Measurements from ENCODE around the gene MYO1G. TPM values are rescaled to one million over a fixed set of nuclear protein-coding genes. Genes with fewer than 3 reads are reported as not detected.

Gene MYO1G
- total RNA-seq, 2 experiments from 2014 or later = 155 to 157 TPM

GRCh38 chr7:45001826-45002225 lies 23.0 kb upstream of the MYO1G start:
- Mint-ChIP-seq H3K4me1 (ENCODE audit: low read depth) (peaks cover 52% of the 10 kb centered on the region), H3K27me3 (no peaks in the 10 kb centered on the region), H3K36me3 (ENCODE audit: low read depth) (peaks cover 13% of the 10 kb centered on the region), H3K4me3 (peak overlapping the region; percentile 2), H3K9me3 (no peaks in the 10 kb centered on the region), H3K27ac (peak overlapping the region; percentile 89)
- Histone ChIP-seq H3K4me1 (ENCODE audit: insufficient read depth, low read length) (peaks cover 56% of the 10 kb centered on the region), H3K36me3 (ENCODE audit: insufficient read depth, low read length) (peaks cover 11% of the 10 kb centered on the region), H3K27ac (ENCODE audit: low read depth in 1 of 2, low read length in 2 of 2) (peak overlapping the region in 1 of 2 donors; percentile 87), H3K27me3 (ENCODE audit: control insufficient read depth in 1 of 2, insufficient read depth in 2 of 2, low read length in 2 of 2) (no peaks in the 10 kb centered on the region), H3K9me3 (ENCODE audit: control insufficient read depth in 1 of 2, insufficient read depth in 1 of 2, low read length in 2 of 2) (no peaks in the 10 kb centered on the region), H3K4me3 (ENCODE audit: low read length) (no peak overlapping the region)
- CTCF ChIA-PET = interaction anchor here (0.9 to 7.6 kb wide), 16 partner anchors 12 to 145 kb away, joined by 3 to 62 read pairs (median 4); partner anchors contain the start of genes MYO1G and TBRG4
- TF ChIP-seq CTCF (IDR thresholded peaks at IDR 0.05) = no peak
- DNase-seq (no peak), ATAC-seq (ENCODE audit: poor library complexity) (no peak)
- POLR2A ChIA-PET = interaction anchor here (0.6 to 10.2 kb wide), 21 partner anchors 9 to 512 kb away, joined by 3 to 367 read pairs (median 9); partner anchors contain the start of genes MYO1G, NUDCD3, OGDH and PURB
- intact Hi-C loops (cut with DNase I, micrococcal nuclease) = loop anchor here (1.0 to 5.0 kb wide), 6 partner anchors 16 to 155 kb away; partner anchors contain the start of genes H2AZ2 (in 1 of the 2), MYO1G (in 1 of the 2) and TBRG4 (in 1 of the 2)

GRCh38 chr7:45001138-45001694 lies 22.4 kb upstream of the MYO1G start:
- DNase-seq = peak; percentile 29 to 89 (median 66)
- Histone ChIP-seq H3K36me3 (ENCODE audit: insufficient read depth, low read length) (peaks cover 11% of the 10 kb centered on the region), H3K27me3 (ENCODE audit: control insufficient read depth in 1 of 2, insufficient read depth in 2 of 2, low read length in 2 of 2) (no peaks in the 10 kb centered on the region), H3K27ac (ENCODE audit: low read depth in 1 of 2, low read length in 2 of 2) (peak overlapping the region in 1 of 2 donors; percentile 87), H3K4me3 (ENCODE audit: low read length) (peak overlapping the region; percentile 78), H3K4me1 (ENCODE audit: insufficient read depth, low read length) (peaks cover 58% of the 10 kb centered on the region), H3K9me3 (ENCODE audit: control insufficient read depth in 1 of 2, insufficient read depth in 1 of 2, low read length in 2 of 2) (no peaks in the 10 kb centered on the region)
- CTCF ChIA-PET = interaction anchor here (0.9 to 7.6 kb wide), 17 partner anchors 13 to 144 kb away, joined by 3 to 62 read pairs (median 5); partner anchors contain the start of genes MYO1G and TBRG4
- ATAC-seq (ENCODE audit: poor library complexity) = peak; percentile 59
- POLR2A ChIA-PET = interaction anchor here (0.8 to 10.2 kb wide), 22 partner anchors 10 to 511 kb away, joined by 3 to 367 read pairs (median 9); partner anchors contain the start of genes MYO1G, NUDCD3, OGDH and PURB
- Mint-ChIP-seq H3K27me3 (no peaks in the 10 kb centered on the region), H3K9me3 (no peaks in the 10 kb centered on the region), H3K4me1 (ENCODE audit: low read depth) (peaks cover 49% of the 10 kb centered on the region), H3K4me3 (peak overlapping the region; percentile 87), H3K36me3 (ENCODE audit: low read depth) (peaks cover 13% of the 10 kb centered on the region), H3K27ac (peak overlapping the region; percentile 89)
- intact Hi-C loops (cut with DNase I, micrococcal nuclease) = loop anchor here (1.0 to 5.0 kb wide), 5 partner anchors 15 to 154 kb away; partner anchors contain the start of genes H2AZ2 (in 1 of the 2), MYO1G (in 1 of the 2) and TBRG4 (in 1 of the 2)
- TF ChIP-seq CTCF (IDR thresholded peaks at IDR 0.05) = no peak

GRCh38 chr7:45000093-45001032 lies 21.5 kb upstream of the MYO1G start, which contains the start of gene CCM2:
TSS of gene CCM2 (plus strand) at chr7:45000201. CDS start at chr7:45000334, 133 bp downstream.
- intact Hi-C loops (cut with DNase I, micrococcal nuclease) = loop anchor here (1.0 to 5.0 kb wide), 6 partner anchors 14 to 153 kb away; partner anchors contain the start of genes TBRG4 (in 2 of the 2), H2AZ2 (in 1 of the 2) and MYO1G (in 1 of the 2)
- no peaks in the 10 kb centered on the region for H3K9me3 ChIP-seq (ENCODE audit: control insufficient read depth in 1 of 2, insufficient read depth in 1 of 2, low read length in 2 of 2)
- Mint-ChIP-seq H3K4me1 (ENCODE audit: low read depth) (peaks cover 49% of the 10 kb centered on the region), H3K36me3 (ENCODE audit: low read depth) (peaks cover 13% of the 10 kb centered on the region), H3K4me3 (peak within 1 kb of the TSS; percentile 99), H3K27ac (peak within 1 kb of the TSS; percentile 99), H3K27me3 (no peaks in the 10 kb centered on the region), H3K9me3 (no peaks in the 10 kb centered on the region)
- ATAC-seq (ENCODE audit: poor library complexity) = no peak
- POLR2A ChIA-PET = interaction anchor here (0.8 to 10.2 kb wide), 24 partner anchors 11 to 510 kb away, joined by 3 to 367 read pairs (median 9); partner anchors contain the start of genes MYO1G, NUDCD3, OGDH and PURB
- DNase-seq = peak in 3 of 14 experiments; percentile 24 to 46 (median 43)
- peaks cover 11% of the 10 kb centered on the region for H3K36me3 ChIP-seq (ENCODE audit: insufficient read depth, low read length)
- no peaks in the 10 kb centered on the region for H3K27me3 ChIP-seq (ENCODE audit: control insufficient read depth in 1 of 2, insufficient read depth in 2 of 2, low read length in 2 of 2)
- H3K4me1 ChIP-seq (ENCODE audit: insufficient read depth, low read length) = peaks cover 55% of the 10 kb centered on the region
- CTCF ChIA-PET = interaction anchor here (1.1 to 7.6 kb wide), 16 partner anchors 14 to 143 kb away, joined by 3 to 62 read pairs (median 5); partner anchors contain the start of gene MYO1G
- H3K27ac ChIP-seq (ENCODE audit: low read depth in 1 of 2, low read length in 2 of 2) = peak within 1 kb of the TSS; percentile 78 to 87
- TF ChIP-seq CTCF (IDR thresholded peaks at IDR 0.05) = no peak
- H3K4me3 ChIP-seq (ENCODE audit: low read length) = peak within 1 kb of the TSS; percentile 78
